Left ventricle myocardium superior (tissue), 1 donor: ENCODE results near the gene TMEM187. TPM values are rescaled to one million over a fixed set of nuclear protein-coding genes. Genes with fewer than 3 reads are reported as not detected.
A peak's percentile ranks its signal among the peaks of the same experiment; 100 is the strongest.

Source experiments
- ATAC-seq: fragments of 200-7000 bp; cut with Tn5 transposase; one replicate; pipeline ENCODE4 v1.9.1; 2020; ENCODE audit warnings: mild to moderate bottlenecking, moderate library complexity
- DNase-seq: peaks from one replicate; pipeline ENCODE4 v3.0.0-alpha.2; 2020
- intact Hi-C: fragments of 100-400 bp; cut with micrococcal nuclease; formaldehyde crosslinking; loops from one replicate; pipeline ENCODE4 v1.11.0; 2022
- long read RNA-seq: library from polyadenylated mRNA; unstranded; transcript quantifications from one replicate; pipeline ENCODE4 v2.0.0, GENCODE V29; 2021
- total RNA-seq: library from RNA; stranded (reverse); fragmentation: NEBNext Ultra II Directional; extraction: Animal tissue kit (Norgen Biotek cat#: 25700); gene quantifications from one replicate; pipeline ENCODE4 v1.2.1, GENCODE V29; 2021
- donor health status: DM: no; HTN: yes; CAD: no; lungs with severe emphysema.

Gene TMEM187
- 6.0 TPM for total RNA-seq
- long read RNA-seq, transcript TMEM187-201 (2 exons, 1,880 nt) = major isoform, 21 of 25 reads
- long read RNA-seq, partial matches to known transcripts = 0 of 25 reads
- long read RNA-seq, other reads (novel, unspliced or antisense) = 4 of 25 reads

GRCh38 chrX:153972368-153973126 is at the start of gene TMEM187:
TSS of gene TMEM187 (plus strand) at chrX:153972754. CDS start at chrX:153982063, 9,309 bp downstream.
- ATAC-seq = peak; percentile 66
- intact Hi-C loops = no loop called here
- DNase-seq = peak; percentile 91

GRCh38 chrX:153922932-153923857 is 49.4 kb upstream of the TMEM187 start:
- intact Hi-C loops = no loop called here
- peak; percentile 70 for ATAC-seq
- peak; percentile 88 for DNase-seq

GRCh38 chrX:153924149-153924861 is 48.2 kb upstream of the TMEM187 start:
- no peak for ATAC-seq
- no peak for DNase-seq
- intact Hi-C loops = no loop called here

- no peak for ATAC-seq
- no peak for DNase-seq
- intact Hi-C loops = no loop called here
Observed at GRCh38 chrX:153925387-153925738, 47.2 kb upstream of the TMEM187 start.

GRCh38 chrX:153925739-153926551 is 46.6 kb upstream of the TMEM187 start, which contains the start of gene ARHGAP4:
TSS of gene ARHGAP4 (minus strand) at chrX:153926264. CDS start at chrX:153926202, 62 bp downstream.
- ATAC-seq = no peak
- intact Hi-C loops = no loop called here

GRCh38 chrX:153926552-153926857 is 46.0 kb upstream of the TMEM187 start:
- intact Hi-C loops = no loop called here
- ATAC-seq = no peak
- peak; percentile 58 for DNase-seq

More at GRCh38 chrX:153925739-153926551, 46.6 kb upstream of the TMEM187 start, which contains the start of gene ARHGAP4:
- peak; percentile 45 for DNase-seq

- DNase-seq (peak; percentile 49), ATAC-seq (peak; percentile 3)
- intact Hi-C loops = no loop called here
Observed at GRCh38 chrX:153926858-153927671, 45.5 kb upstream of the TMEM187 start.

GRCh38 chrX:153927672-153927921 is 45.0 kb upstream of the TMEM187 start:
- DNase-seq (no peak), ATAC-seq (no peak)
- intact Hi-C loops = no loop called here

- intact Hi-C loops = no loop called here
- DNase-seq (peak; percentile 97), ATAC-seq (peak; percentile 94)
Observed at GRCh38 chrX:153927922-153928760, 44.4 kb upstream of the TMEM187 start.

- ATAC-seq (no peak), DNase-seq (no peak)
- intact Hi-C loops = no loop called here
Observed at GRCh38 chrX:153928846-153929245, 43.7 kb upstream of the TMEM187 start.

- DNase-seq = no peak
- intact Hi-C loops = no loop called here
- no peak for ATAC-seq
Observed at GRCh38 chrX:153929576-153929975, 43.0 kb upstream of the TMEM187 start.

- ATAC-seq = no peak
- intact Hi-C loops = no loop called here
- DNase-seq = no peak
Observed at GRCh38 chrX:153930011-153930910, 42.3 kb upstream of the TMEM187 start.

GRCh38 chrX:153931151-153931550 is 41.4 kb upstream of the TMEM187 start:
- intact Hi-C loops = no loop called here
- DNase-seq (no peak), ATAC-seq (no peak)

GRCh38 chrX:153931748-153932147 is 40.8 kb upstream of the TMEM187 start:
- DNase-seq (no peak), ATAC-seq (no peak)
- intact Hi-C loops = no loop called here

- DNase-seq = no peak
- intact Hi-C loops = no loop called here
- ATAC-seq = no peak
Observed at GRCh38 chrX:153932220-153932915, 40.2 kb upstream of the TMEM187 start.

GRCh38 chrX:153933748-153934147 is 38.8 kb upstream of the TMEM187 start:
- DNase-seq (no peak), ATAC-seq (no peak)
- intact Hi-C loops = no loop called here
